ENCODE measurements around the gene TEDC2.

TEDC2 gene

DNA sequence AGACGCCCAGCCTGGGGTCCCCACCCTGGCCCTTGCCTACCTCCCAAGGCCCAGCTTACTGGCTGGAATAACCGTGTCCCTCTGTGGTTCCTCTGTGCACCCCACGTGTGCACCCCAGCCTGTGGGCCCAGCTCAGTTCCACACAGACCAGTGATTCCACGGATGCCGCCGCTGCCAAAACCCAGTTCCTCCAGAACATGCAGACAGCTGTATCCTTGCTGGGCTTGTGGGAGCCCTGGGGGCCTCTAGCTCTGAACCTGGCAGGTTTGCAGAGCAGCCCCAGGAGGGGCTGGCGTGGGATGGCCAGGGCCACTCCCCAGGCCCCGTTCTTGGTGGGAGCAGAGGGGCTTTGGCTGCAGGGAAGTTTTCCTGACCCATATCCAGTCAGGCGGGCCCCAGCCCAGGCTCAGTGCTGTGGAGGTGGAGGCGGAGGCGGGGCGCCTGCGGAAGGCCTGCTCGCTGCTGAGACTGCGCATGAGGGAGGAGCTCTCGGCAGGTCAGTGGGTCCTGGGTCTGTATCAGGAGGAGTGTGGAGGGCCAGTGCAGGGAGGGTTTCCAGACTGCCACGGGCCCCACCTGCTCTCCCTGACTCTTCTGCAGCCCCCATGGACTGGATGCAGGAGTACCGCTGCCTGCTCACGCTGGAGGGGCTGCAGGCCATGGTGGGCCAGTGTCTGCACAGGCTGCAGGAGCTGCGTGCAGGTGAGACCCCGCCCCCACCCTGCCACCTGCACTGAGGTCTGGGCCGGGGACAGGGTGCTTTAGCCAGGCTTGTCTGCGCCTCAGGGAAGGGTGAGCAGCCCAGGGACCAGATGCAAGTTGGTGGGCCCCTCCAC lies 2.3 kb downstream of the TEDC2 start:
- TF ChIP-seq, protein P1, sequence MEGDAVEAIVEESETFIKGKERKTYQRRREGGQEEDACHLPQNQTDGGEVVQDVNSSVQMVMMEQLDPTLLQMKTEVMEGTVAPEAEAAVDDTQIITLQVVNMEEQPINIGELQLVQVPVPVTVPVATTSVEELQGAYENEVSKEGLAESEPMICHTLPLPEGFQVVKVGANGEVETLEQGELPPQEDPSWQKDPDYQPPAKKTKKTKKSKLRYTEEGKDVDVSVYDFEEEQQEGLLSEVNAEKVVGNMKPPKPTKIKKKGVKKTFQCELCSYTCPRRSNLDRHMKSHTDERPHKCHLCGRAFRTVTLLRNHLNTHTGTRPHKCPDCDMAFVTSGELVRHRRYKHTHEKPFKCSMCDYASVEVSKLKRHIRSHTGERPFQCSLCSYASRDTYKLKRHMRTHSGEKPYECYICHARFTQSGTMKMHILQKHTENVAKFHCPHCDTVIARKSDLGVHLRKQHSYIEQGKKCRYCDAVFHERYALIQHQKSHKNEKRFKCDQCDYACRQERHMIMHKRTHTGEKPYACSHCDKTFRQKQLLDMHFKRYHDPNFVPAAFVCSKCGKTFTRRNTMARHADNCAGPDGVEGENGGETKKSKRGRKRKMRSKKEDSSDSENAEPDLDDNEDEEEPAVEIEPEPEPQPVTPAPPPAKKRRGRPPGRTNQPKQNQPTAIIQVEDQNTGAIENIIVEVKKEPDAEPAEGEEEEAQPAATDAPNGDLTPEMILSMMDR (IDR thresholded peaks at IDR 0.05; ENCODE audit: control extremely low read depth, extremely low read depth, low read depth, missing control alignments): no peak
- ChIA-PET CTCF (interaction anchor here (1.0 kb wide), 1 partner anchor 39 kb away, joined by 4 read pairs; no protein-coding TSS in a partner anchor), POLR2A (no interaction called here)
- no peak for DNase-seq (ENCODE audit: extremely low spot score)

DNA sequence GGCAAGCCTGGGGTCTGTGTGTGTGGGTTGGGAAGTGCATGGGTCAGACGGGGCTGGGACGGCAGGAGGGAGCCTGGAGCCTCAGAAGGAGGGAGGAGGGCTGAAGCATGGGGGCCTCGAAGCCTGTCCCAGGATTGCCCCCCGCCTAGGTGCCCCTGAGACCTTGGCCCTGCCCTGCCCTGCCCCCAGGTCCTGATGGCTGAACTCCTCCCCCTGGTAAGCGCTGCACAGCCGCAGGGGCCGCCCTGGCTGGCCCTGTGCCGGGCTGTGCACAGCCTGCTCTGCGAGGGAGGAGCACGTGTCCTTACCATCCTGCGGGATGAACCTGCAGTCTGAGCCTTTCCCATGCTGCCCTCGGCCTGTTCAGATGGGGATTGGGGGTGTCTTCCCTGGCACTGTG lies 4.4 kb downstream of the TEDC2 start:
- TF ChIP-seq, protein P1 (IDR thresholded peaks at IDR 0.05; ENCODE audit: control extremely low read depth, extremely low read depth, low read depth, missing control alignments): no peak
- DNase-seq (ENCODE audit: extremely low spot score): no peak
- POLR2A ChIA-PET: interaction anchor here (0.6 to 0.7 kb wide), 2 partner anchors 17 to 306 kb away, joined by 3 to 9 read pairs; no protein-coding TSS in a partner anchor
- CTCF ChIA-PET: interaction anchor here (1.0 kb wide), 1 partner anchor 10 kb away, joined by 3 read pairs; the partner anchor contains the start of gene TBC1D24

DNA sequence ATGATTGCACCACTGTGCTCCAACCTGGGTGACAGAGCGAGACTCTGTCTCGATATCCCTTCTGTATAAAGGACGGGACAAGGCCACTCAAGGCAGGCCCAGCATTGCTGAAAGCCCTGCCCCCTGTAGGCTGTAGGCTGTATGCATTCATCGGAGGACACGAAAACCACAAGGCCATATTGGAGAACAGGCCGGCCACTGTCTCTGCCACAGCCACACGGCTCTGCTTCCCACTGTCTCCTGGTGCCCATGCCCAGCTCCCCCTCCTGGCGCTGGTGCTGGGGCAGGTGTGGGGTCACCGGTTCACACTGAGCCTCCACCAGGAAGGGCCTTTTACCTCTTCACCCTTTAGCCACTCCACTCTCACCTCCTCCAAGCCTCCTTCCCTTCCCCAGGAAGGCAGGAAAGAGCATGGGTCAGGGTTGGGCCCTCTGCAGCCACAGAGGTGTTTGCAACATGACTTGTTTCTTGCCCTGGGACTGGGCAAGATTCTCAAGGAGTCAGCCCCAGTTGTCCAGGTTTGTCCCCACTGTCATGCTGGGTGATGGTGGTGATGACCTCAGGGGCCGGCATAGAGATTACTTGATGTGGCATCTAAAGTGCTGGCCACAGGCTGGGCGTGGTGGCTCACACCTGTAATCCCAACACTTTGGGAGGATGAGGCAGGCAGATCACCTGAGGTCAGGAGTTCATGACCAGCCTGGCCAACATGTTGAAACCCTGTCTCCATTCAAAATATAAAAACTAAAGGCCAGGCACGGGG lies 5.9 kb downstream of the TEDC2 start:
- ChIA-PET CTCF (interaction anchor here (0.9 kb wide), 1 partner anchor 9 kb away, joined by 4 read pairs; the partner anchor contains the start of gene TBC1D24), POLR2A (no interaction called here)
- TF ChIP-seq, protein P1 (IDR thresholded peaks at IDR 0.05; ENCODE audit: control extremely low read depth, extremely low read depth, low read depth, missing control alignments): peak; percentile 28
- DNase-seq (ENCODE audit: extremely low spot score): no peak

DNA sequence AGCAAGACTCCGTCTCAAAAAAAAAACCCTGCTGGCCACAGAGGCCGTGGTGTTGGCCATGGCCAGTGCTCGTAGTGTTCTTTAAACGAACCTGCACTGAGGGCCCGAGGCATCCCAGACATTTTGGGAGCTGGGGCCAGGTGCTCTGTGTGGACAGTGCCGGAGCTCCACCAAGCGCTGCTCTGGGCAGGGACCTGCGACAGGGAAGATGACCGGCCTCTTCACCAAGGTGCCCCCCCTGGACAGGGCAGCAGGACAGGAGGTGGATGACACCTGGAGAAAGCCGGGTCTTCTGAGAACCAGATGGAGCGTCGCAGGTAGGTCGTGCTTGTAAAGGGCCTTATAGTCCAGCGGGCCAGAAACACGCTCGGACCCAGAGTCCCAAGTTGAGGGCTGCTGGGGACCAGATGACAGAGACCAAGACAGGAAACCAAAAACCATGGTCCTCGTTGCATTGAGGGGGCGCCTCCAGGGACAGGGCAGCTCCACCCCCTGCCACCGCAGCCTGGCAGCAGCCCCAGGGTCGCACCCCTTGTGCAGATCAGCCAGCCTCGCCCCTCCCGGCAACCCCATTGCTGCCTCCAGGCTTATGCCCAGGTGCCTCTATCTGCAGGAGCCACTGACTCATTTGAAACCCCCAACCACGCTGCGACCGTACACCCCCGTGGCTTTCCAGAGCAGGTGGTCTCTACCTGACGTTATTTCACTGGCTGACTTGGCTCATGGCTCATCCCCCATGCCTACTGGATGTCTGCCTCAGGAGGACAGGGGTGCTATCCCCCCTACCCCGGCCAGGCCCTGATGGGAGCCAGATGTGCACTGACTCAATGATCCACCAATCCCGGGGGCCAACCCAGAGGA lies 7.0 kb downstream of the TEDC2 start:
- ChIA-PET CTCF (no interaction called here), POLR2A (interaction anchor here (0.7 kb wide), 1 partner anchor 312 kb away, joined by 5 read pairs; no protein-coding TSS in a partner anchor)
- TF ChIP-seq, protein P1 (IDR thresholded peaks at IDR 0.05; ENCODE audit: control extremely low read depth, extremely low read depth, low read depth, missing control alignments): no peak
- DNase-seq (ENCODE audit: extremely low spot score): no peak

DNA sequence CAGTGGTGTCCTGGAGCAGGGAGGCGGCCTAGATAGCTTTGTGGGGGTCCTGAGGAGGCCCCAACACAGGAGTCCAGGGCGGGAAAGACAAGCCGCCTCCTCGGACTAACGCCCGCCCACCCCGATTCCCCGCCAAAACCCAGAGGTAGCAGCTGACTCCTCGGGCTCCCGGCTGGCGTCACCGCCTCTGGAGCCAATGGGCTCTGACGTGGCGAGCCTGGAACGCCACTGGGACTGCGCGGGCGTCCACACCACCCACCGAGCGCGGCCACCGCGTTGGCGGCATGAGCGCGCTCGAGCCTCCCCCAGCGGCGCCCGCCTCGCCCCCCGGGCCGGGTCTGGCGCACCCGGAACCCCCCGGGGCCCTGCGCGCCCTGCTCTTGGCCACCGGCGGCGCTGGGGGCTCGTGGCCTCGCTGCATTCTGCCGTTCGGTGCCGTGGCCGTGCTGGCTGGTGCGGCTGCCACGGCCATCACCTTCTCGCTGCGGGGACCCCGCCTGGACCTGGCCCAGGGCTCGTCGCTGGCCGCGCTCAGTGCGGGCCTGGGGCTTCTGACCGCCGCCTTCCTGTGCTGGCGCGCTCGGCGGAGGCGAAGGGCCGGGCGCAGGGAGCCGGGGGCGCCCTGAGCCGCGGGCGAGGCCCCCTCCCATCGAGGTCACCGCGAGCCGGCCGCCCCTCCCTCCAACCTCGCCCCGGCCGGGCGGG lies 7.8 kb downstream of the TEDC2 start:
- CTCF ChIA-PET: interaction anchor here (1.0 to 1.7 kb wide), 6 partner anchors 13 to 128 kb away, joined by 3 to 5 read pairs (median 4); partner anchors contain the start of genes ABCA3 and CCNF
- peak; percentile 67 for DNase-seq (ENCODE audit: extremely low spot score)
- POLR2A ChIA-PET: interaction anchor here (0.7 to 0.8 kb wide), 2 partner anchors 312 kb away, joined by 3 to 5 read pairs; partner anchors contain the start of gene TRAF7
- TF ChIP-seq, protein P1 (IDR thresholded peaks at IDR 0.05; ENCODE audit: control extremely low read depth, extremely low read depth, low read depth, missing control alignments): peak; percentile 16
